Measurements from ENCODE around the gene FBXW7.

DNA sequence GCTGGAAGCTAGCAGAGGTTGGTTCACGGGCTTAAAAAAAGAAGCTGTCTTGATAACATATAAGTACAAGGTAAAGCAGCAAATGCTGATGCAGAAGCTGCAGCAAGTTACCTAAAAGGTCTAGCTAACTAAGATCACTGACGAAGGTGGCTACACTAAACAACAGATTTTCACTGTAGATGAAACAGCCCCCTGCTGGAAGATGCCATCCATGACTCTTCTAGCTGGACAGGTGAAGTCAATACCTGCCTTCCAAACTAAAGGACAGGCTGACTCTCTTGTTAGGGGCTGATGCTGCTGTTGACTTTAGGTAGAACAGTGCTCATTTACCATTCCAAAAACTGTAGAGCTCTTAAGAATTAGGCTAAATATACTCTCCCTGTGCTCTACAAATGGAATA is 99.5 kb downstream of the FBXW7 start:
- TF ChIP-seq, protein P1, sequence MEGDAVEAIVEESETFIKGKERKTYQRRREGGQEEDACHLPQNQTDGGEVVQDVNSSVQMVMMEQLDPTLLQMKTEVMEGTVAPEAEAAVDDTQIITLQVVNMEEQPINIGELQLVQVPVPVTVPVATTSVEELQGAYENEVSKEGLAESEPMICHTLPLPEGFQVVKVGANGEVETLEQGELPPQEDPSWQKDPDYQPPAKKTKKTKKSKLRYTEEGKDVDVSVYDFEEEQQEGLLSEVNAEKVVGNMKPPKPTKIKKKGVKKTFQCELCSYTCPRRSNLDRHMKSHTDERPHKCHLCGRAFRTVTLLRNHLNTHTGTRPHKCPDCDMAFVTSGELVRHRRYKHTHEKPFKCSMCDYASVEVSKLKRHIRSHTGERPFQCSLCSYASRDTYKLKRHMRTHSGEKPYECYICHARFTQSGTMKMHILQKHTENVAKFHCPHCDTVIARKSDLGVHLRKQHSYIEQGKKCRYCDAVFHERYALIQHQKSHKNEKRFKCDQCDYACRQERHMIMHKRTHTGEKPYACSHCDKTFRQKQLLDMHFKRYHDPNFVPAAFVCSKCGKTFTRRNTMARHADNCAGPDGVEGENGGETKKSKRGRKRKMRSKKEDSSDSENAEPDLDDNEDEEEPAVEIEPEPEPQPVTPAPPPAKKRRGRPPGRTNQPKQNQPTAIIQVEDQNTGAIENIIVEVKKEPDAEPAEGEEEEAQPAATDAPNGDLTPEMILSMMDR (IDR thresholded peaks at IDR 0.05) = no peak
- TF ChIP-seq POLR2A (IDR thresholded peaks at IDR 0.05) = no peak
